Thyroid gland (tissue), 4 donors: Measurements from ENCODE around the gene AURKAIP1.

ENCODE experiments used
- POLR2A ChIP-seq, 2 donors: fragments of 450-650 bp; IDR thresholded peaks; one replicate each; pipeline ENCODE4 v1.6.1; 2017; ENCODE audit warnings: antibody characterized with exemption in 2 of 2, mild to moderate bottlenecking in 2 of 2, moderate library complexity in 1 of 2
- TF ChIP-seq, protein P1 (sequence below), 6 experiments: fragments of 200-600 bp in 3 of 6; fragments of 450-650 bp in 3 of 6; sonication (generic) in 3 of 6; IDR thresholded peaks; one replicate each; pipeline ENCODE4 v1.5.1; 2016 to 2019; ENCODE audit warnings: antibody characterized with exemption in 6 of 6, mild to moderate bottlenecking in 2 of 6, inconsistent platforms in 1 of 6, moderate library complexity in 1 of 6

DNA sequence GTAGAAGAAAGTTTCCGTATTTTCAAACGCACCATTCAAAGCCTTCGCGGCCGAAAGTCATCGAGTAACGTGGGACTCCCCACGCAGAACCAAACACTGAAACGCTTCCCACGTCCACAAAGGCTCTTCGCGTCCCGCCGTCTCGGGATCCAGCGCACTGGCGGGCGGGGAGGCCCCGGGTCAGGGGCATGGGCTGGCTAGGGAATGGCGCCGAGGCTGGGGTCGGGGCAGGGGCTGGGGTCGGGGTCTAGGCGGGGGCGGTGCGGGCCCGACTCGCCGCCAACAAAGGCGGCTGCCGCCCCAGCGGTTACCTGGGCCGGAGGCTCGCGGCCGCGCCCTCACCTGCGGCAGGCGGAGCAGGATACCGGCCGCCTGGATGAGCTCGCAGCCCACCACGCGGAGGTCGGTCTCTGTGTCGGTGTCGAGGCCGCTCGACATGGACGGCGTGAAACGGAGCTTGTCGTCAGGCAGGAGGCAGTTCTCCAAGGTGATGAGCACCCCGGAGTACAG lies 23.7 kb upstream of the AURKAIP1 start:
- TF ChIP-seq, protein P1, sequence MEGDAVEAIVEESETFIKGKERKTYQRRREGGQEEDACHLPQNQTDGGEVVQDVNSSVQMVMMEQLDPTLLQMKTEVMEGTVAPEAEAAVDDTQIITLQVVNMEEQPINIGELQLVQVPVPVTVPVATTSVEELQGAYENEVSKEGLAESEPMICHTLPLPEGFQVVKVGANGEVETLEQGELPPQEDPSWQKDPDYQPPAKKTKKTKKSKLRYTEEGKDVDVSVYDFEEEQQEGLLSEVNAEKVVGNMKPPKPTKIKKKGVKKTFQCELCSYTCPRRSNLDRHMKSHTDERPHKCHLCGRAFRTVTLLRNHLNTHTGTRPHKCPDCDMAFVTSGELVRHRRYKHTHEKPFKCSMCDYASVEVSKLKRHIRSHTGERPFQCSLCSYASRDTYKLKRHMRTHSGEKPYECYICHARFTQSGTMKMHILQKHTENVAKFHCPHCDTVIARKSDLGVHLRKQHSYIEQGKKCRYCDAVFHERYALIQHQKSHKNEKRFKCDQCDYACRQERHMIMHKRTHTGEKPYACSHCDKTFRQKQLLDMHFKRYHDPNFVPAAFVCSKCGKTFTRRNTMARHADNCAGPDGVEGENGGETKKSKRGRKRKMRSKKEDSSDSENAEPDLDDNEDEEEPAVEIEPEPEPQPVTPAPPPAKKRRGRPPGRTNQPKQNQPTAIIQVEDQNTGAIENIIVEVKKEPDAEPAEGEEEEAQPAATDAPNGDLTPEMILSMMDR (IDR thresholded peaks at IDR 0.05): no peak
- TF ChIP-seq POLR2A (IDR thresholded peaks at IDR 0.05): no peak
